ENCODE data around the gene FSIP1.

- TF ChIP-seq, protein P1, sequence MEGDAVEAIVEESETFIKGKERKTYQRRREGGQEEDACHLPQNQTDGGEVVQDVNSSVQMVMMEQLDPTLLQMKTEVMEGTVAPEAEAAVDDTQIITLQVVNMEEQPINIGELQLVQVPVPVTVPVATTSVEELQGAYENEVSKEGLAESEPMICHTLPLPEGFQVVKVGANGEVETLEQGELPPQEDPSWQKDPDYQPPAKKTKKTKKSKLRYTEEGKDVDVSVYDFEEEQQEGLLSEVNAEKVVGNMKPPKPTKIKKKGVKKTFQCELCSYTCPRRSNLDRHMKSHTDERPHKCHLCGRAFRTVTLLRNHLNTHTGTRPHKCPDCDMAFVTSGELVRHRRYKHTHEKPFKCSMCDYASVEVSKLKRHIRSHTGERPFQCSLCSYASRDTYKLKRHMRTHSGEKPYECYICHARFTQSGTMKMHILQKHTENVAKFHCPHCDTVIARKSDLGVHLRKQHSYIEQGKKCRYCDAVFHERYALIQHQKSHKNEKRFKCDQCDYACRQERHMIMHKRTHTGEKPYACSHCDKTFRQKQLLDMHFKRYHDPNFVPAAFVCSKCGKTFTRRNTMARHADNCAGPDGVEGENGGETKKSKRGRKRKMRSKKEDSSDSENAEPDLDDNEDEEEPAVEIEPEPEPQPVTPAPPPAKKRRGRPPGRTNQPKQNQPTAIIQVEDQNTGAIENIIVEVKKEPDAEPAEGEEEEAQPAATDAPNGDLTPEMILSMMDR (IDR thresholded peaks at IDR 0.05), result no peak
- no peak for TF ChIP-seq POLR2A (IDR thresholded peaks at IDR 0.05)
These were observed 691 bp upstream of the FSIP1 start for GRCh38 chr15:39783244-39783820.

All from sigmoid colon (tissue), 3 donors.